GM19035 (cell line): Measurements from ENCODE around the gene SERINC5.
"Not testable (repeated sequence)": the region's sequence is repeated elsewhere in the genome, so short reads cannot be mapped to it uniquely, and the experiment has no call there.

Experiments
- ATAC-seq: cut with Tn5 transposase; IDR thresholded peaks from one replicate; pipeline ENCODE4 v1.9.1; 2021; ENCODE audit not compliant: unreplicated experiment

Gene SERINC5

DNA sequence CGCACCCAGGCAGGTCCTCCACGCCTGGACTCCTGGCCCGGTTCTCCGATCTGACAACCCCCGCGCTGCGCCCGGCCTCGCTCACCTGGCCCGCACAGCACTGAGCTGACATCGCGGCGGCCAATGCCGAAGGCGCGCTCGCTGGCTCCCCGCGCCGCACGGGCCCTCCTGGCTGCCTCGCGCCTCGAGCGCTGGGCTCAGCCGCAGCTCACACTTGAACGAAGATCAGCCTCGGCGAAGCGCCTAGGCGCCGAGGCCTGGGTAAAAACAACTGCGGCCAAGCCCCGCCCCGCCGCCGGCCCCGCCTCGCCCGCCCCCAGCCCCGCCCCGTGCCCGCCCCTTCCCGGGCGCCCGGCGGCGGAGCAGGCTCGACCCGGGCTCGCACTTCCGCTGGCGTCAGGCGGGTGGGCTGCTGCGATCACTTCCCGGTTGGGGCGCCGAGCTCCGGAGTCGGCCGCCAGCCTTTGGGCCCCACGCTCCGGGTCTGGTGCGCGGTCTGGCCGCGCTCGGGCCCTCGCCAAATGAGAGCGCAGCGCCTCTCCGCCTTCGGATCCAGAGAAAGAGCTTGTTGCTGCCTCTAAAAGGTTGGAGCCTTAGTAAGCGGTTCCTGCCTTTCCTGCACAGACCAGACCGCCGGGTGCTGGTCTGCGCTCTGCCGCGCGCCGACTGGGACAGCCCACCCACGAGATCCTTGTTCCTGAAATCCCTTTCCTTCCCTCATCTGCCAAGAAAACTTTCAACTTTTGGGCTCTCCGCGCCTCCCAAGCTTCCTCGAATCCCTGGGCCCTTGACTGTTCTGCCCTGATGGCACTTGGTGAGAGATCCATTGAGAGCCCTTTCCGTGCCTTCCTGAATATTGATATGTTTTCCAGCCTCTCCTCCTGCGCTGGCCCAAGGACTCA is at the start of gene SERINC5:
SERINC5 (minus strand) TSS at position 238 of the 902 bp plus-strand sequence; CDS start at position 112, 126 bp downstream.
- peak; percentile 85 for ATAC-seq

DNA sequence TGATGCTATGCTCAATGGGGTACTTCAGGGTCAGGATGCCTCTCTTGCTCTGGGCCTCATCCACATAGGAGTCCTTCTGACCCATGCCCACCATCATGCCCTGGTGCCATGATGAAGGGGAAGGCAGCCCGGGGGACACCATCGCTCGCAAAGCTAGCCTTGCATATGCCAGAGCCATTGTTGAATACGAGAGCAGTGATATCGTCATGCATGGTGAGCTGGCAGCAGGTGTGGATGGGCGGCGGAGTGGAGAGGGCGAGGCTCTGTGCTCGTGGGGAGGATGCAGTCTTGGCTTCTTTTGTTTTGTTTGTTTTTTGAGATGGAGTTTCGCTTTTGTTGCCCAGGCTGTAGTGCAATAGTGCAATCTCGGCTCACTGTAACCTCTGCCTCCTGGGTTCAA is 46.8 kb upstream of the SERINC5 start:
- ATAC-seq: no peak

DNA sequence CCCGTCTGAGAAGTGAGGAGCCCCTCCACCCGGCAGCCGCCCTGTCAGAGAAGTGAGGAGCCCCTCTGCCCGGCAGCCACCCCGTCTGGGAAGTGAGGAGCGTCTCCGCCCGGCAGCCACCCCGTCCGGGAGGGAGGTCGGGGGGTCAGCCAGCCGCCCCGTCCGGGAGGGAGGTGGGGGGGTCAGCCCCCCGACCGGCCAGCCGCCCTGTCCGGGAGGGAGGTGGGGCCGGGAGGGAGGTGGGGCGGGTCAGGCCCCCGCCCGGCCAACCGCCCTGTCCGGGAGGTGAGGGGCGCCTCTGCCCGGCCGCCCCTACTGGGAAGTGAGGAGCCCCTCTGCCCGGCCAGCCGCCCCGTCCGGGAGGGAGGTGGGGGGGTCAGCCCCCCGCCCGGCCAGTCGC is 45.5 kb upstream of the SERINC5 start:
- ATAC-seq: not testable (repeated sequence)

DNA sequence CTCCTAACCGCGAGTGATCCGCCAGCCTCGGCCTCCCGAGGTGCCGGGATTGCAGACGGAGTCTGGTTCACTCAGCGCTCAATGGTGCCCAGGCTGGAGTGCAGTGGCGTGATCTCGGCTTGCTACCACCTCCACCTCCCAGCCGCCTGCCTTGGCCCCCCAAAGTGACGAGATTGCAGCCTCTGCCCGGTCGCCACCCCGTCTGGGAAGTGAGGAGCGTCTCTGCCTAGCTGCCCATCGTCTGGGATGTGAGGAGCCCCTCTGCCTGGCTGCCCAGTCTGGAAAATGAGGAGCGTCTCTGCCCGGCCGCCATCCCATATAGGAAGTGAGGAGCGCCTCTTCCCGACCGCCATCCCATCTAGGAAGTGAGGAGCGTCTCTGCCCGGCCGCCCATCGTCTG is 44.9 kb upstream of the SERINC5 start:
- not testable (repeated sequence) for ATAC-seq

DNA sequence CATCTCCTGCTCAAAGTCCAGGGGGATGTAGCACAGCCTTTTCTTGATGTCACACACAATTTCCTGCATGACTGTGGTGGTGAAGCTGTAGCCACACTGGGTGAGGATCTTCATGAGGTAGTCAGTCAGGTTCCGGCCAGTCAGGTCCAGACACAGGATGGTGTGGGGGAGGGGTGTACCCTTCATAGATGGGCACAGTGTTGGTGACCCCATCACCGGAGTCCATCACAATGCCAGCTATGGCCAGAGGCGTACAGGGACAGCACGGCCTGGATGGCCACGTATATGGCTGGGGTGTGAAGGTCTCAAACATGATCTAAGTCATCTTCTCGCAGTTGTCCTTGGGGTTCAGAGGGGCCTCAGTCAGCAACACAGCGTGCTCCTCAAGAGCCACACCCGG is 44.3 kb upstream of the SERINC5 start:
- ATAC-seq: no peak

DNA sequence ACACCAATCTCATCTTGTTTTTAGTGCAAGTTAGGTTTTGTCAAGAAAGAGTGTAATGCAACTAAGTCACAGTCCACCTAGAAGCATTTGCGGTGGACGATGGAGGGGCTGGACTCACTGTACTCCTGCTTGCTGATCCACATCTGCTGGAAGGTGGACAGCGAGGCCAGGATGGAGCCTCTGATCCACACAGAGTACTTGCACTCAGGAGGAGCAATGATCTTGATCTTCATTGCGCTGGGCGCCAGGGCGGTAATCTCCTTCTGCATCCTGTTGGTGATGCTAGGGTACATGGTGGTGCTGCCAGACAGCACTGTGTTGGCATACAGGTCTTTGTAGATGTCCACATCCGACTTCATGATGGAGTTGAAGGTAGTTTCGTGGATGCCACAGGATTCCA is 43.8 kb upstream of the SERINC5 start:
- ATAC-seq: no peak

DNA sequence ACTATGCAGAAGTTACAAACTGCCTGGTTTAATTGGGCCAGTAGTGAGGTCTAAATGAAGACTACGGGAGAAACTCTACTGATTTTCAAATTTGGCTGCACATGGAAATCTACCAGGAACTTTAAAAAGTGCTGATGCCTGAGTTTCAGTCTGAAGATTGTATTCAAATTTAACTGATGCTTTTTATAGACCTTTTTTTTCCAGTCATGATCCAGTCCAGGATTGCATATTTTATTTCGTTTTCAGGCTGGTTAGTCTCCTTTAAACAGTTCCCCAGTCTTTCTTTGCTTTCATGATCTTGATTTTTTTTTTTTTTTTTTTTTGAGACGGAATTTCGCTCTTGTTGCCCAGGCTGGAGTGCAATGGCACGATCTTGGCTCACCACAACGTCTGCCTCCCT is 40.3 kb upstream of the SERINC5 start:
- ATAC-seq: no peak

DNA sequence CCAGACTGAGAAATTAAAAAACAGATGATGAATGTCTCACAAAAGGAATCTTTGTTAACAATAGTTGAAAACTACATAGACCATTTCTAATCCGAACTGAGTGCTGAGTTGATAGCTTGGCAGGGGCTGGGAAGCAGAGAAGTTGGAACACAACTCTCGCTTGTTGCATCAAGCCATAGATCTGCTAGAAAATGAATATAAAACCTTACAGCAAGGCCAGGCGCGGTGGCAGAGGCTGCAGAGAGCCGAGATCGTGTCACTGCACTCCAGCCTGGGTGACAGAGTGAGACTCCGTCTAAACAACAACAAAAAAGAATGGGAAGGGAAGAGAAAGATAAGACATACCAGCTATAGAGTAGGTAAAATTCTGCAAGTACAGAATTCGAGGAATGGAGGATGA is 35.9 kb upstream of the SERINC5 start:
- ATAC-seq: no peak

DNA sequence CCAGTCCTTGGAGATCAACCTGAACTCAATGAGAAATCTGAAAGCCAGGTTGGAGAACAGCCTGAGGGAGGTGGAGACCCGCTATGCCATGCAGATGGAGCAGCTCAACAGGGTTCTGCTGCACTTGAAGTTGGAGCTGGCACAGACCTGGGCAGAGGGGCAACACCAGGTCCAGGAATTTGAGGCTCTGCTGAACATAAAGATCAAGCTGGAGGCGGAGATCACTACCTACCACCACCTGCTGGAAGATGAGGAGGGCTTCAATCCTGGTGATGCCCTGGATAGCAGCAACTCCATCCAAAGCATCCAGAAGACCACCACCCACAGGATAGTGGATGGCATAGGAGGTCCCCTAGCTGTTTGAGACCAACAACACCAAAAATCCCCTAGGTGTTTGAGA is 33.5 kb upstream of the SERINC5 start:
- ATAC-seq: no peak

DNA sequence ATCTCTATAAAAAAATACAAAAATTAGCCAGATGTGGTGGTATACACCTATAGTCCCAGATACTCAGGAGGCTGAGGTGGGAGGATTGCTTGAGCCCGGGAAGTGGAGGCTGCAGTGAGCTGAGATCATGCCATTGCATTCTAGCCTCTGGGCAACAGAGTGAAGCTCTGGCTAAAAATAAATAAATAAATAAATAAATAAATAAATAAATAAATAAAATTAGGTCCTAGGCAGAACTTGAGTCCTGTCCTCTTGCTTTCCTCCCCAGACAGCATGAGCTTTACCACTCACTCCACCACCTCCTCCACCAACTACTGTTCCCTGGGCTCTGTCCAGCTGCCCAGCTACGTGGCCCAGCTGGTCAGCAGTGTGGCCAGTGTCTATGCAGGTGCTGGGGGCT is 32.3 kb upstream of the SERINC5 start:
- no peak for ATAC-seq

DNA sequence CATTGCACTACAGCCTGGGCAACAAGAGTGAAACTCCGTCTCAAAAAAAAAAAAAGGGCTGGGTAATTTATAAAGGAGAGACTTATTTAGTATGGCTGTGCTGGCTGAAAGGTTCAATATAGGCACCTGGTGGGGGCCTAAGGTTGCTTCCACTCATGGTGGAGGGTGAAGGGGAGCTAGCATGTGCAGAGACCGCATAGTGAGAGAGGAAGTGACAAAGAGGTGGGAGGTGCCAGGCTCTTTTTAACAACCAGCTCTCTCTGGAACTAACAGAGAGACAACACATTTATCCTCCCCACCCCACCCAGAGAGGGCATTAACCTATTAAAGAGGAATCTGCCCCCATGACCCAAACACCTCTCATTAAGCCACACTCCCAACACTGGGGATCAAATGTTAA is 28.9 kb upstream of the SERINC5 start:
- no peak for ATAC-seq

DNA sequence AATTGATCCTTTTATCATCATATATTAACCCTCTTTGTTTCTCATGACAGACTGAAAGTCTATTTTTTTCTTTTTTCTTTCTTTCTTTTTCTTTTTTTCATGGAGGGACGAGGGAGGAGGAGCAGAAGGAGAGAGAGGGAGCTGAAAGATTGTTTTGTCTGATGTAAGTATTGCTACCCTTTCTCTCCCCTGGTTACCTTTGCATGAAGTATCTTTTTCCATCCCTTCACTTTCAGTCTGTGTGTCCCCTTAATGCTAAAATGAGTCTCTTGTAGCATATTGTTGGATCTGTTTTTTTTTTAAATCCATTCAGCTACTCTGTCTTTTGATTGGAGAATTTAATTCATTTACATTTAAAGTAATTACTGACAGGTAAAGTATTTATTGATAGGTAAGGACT is 27.5 kb upstream of the SERINC5 start:
- no peak for ATAC-seq

DNA sequence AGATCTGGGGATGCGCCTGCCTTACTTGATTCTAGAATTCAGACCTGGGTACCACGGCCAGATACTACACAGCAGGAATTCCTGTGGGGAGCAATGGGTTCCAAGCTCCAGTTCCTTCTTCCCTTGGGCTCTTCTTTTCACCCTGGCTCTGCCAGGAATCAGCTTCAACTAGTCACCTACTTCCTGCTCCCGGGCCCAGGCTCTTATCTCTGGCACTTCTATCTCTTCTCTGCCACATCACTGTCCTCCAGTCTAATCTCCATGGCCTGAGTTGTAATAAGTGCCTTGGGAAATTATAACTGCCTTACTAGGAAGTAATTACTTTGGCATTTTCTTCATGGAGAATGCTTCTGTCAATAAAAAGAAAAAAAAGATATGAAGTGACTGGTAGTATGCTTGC is 26.2 kb upstream of the SERINC5 start:
- ATAC-seq: no peak

DNA sequence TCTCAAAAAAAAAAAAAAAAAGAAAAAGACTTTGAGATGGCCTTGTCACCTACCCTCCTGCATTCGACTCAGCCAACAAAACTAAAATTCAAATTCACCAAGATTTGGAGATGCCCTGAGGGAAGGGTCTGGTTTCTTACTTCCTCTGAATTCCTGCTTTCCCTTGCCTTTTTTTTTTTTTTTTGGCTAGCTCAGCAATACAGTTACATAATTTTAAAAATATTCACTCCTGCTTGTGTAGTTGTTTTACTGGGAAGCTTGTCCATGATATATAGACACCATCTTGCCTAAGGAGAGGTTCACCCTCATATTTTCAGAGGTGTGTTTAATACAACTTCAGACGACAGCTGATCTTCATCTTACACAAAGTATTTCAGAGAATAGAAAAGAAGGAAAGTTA is 21.3 kb upstream of the SERINC5 start:
- ATAC-seq: no peak

DNA sequence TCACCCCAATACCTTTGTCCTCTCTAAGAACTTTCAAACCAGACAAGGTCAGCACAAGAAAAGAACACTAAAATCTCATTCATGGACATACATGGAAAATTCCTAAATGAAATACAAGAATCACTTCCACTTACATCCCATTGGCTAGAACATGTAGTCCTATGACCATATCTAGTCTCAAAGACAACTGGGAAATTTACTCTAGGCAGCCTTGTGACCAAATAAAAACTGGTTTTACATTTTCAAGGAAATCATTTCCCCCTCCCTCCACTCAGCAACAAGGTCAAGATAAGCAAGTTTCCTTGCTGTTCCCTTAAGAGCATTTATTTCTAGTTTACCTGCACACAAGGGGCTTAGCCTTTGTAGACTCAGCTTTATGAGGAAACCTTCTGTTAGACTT is 20.3 kb upstream of the SERINC5 start:
- no peak for ATAC-seq

DNA sequence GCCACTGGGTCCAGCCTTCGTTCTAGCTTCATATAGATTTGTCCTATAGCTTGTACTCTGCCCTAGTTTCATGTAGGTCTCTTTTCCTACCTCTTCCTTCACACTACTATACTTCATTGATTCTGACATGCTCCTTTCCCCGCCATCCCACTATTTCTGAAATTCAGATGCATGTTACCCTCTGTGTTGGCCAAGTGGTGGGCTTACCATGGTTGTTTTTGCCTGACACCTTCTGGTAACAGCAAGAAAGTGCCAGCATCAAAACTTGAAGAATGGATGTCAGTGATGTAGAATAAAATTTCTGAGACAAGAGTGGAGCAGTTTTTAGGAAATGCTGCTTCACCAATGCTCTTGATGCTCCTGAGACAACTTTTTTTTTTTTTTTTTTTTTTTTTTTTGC is 19.5 kb upstream of the SERINC5 start:
- no peak for ATAC-seq

DNA sequence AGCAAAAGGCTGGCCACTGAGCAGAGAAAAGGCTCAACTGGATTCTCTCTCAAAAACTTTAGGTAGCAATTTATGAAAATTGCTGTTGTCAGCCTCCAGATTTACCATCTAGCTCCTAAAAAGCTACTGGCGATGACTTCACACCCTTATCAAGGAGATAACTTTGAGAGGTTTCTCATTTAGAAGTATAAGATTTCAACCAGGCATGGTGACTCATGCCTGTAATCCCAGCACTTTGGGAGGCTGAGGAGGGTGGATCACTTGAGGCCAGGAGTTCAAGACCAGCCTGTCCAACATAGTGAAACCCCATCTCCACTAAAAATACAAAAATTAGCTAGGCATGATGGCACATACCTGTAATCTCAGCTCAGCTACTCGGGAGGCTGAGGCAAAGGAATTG is 14.7 kb upstream of the SERINC5 start:
- not testable (repeated sequence) for ATAC-seq

DNA sequence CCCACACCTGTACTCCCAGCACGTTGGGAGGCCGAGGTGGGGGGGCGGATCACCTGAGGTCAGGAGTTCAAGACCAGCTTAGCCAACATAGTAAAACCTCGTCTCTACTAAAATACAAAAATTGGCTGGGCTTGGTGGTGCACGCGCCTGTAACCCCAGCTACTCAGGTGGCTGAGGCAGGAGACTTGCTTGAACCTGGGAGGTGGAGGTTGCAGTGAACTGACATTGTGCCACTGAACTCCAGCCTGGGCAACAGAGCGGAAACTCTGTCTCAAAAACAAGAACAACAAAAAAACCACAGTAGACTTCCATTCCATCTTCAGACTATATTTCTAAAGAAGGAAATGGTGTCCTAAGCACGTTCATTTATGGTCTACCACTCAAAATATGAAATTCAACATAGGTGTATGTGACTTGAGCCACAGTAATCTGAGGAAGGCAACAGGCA is 14.2 kb upstream of the SERINC5 start:
- ATAC-seq: no peak

DNA sequence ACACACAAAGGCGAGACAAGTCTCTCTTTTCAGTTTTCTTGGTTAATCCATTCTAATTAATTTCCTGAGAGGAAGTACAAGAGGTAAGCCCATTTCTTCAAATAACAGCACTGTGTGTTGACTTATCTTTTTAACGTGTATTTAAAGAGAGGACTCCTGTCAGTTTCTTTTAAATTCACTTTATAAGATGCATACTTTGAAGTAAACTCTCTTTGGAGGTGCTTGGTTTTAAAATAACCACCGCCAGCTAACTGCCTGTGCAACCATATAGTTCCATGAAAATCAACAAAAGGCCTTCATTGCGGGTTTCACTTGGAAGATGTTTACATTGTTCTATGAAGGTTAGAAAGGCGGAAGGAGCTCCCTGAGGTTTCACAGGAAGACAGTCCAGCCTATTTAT is 13.1 kb upstream of the SERINC5 start:
- no peak for ATAC-seq

DNA sequence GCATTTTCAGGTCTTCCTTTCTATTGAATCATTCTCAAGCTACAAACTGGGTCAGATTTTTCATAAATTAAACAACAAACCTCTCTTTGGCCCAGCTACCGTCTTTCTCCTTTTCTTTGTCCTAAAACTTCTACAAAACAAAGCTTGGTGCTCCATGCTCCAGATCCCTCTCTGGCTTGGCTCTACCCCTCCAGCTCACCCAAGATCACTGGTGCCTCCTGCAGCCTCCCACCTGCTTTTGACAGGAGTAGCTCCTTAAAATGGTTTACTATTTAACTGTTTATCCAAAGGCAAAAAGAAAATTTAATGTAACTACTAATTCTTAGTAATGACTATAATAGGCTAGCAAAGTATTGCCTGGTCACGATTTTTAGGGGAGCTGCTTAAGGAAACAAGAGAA is 10.7 kb upstream of the SERINC5 start:
- ATAC-seq: no peak

DNA sequence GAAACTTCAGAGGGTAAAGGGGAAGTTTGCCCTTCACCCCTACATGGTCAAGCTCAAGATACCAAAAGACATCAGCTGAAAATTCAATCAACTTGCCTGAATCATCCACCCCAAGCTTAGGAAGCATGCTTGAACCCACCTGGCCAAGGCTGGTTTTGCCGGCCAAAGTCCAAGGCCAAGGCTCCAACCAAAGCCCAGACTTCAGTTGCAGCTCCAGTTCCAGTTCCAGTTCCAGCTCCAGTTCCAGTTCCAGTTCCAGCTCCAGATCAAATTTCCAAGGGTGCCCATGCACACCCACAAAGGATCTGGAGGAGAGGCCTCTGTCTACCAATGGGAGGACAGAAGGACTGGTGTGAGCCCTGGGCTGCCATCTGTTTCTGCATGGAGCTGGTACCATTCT is 4.6 kb upstream of the SERINC5 start:
- ATAC-seq: no peak

DNA sequence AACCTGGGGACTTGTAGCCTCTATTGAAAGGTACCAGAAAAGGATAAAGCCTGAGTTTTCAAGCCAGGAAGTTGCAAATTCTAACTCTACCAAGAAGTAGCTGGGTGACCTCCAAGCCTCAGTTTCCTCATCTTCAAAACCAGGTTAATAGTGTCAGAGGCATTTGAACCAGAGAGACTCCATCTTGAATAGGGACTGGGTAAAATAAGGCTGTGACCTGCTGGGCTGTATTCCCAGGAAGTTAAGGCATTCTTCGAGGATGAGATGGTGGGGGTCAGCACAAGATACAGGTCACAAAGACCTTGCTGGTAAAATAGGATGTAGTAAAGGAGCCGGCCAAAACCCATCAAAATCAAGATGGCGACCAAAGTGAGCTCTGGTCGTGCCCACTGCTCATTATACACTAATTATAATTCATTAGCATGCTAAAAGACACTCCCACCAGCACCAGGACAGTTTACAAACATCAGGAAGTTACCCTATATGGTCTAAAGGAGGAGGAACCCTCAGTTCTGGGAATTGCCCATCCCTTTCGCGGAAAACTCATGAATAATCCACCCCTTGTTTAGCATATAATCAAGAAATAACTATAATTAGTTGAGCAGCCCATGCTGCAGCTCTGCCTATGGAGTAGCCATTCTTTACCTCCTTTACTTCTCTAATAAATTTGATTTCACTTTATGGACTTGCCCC is 3.8 kb upstream of the SERINC5 start:
- ATAC-seq: no peak
